Measurements from ENCODE around the gene DAG1. TPM values are rescaled to one million over a fixed set of nuclear protein-coding genes. Genes with fewer than 3 reads are reported as not detected.

DAG1 gene
- total RNA-seq, 2 experiments from 2014 or later, result 10.9 to 14.9 TPM

DNA sequence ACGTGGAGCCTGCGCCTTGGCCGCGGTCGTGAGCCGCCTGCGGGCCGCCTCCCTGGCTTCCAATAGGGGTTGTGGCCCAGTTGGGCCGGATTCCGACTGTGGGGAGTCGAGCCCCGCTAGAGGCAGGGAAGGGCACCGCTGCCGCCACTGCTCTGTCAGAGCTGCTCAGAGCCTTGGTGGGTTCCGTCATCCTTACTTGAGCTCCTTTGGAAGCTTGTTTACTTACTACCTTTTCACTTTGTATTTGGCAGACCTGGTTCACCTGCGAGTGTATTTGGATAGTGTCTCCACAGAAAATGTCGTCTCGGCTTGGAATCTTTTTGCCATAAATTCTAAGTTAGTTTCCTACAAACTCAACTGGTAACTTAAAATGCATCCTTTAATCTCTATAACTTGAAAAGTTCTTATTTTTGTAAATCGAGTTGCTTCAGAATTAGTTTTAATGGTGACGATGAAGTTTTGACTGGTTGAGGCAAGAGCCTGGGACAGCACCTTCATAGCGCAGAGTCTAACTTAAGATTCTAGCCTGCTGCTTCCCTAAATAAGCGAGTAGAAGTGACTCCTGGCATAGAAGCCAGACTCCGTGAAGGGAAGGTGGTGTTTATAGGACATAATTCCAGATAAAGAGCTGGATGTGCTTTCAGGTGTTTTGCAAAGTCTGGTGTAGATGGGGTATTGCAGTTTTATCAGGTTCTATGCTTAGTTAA, 800 bp downstream of the DAG1 start:
- Histone ChIP-seq H3K4me1 (ENCODE audit: insufficient read depth, low read length, poor library complexity, severe bottlenecking) (peaks cover 22% of the 10 kb centered on the region), H3K9me2 (ENCODE audit: insufficient read depth, low read length) (no peaks in the 10 kb centered on the region), H3K27ac (ENCODE audit: low read depth, low read length, poor library complexity, severe bottlenecking) (peak overlapping the region; percentile 80), H3K79me2 (ENCODE audit: insufficient read depth, low read depth, low read length) (peaks cover 17% of the 10 kb centered on the region), H3K4me3 (ENCODE audit: low read depth, low read length, poor library complexity, severe bottlenecking) (peak overlapping the region; percentile 90), H3K4me2 (ENCODE audit: low read length) (peak overlapping the region; percentile 93), H2AFZ (ENCODE audit: low read length) (peak overlapping the region; percentile 50; the same call in 1 of the 2 replicates), H3K9me3 (ENCODE audit: low read length) (no peaks in the 10 kb centered on the region), H4K20me1 (ENCODE audit: insufficient read depth, low read length) (peaks cover 12% of the 10 kb centered on the region; the same call in 1 of the 2 replicates), H3K36me3 (ENCODE audit: insufficient read depth, low read length) (peaks cover 13% of the 10 kb centered on the region)
- ChIA-PET POLR2A (interaction anchor here (0.9 to 1.6 kb wide), 3 partner anchors 11 to 27 kb away, joined by 3 to 13 read pairs (median 6); no protein-coding TSS in a partner anchor), CTCF (ENCODE audit: unreplicated experiment) (interaction anchor here (0.9 kb wide), 1 partner anchor 55 kb away, joined by 13 read pairs; no protein-coding TSS in a partner anchor)
- BruUV-seq (replicated peaks), result TSS peak; percentile 81
- peak; percentile 38 for DNase-seq (ENCODE audit: low spot score)
- intact Hi-C loops (cut with micrococcal nuclease; ENCODE audit: unreplicated experiment), result loop anchor here (1.0 to 2.0 kb wide), 3 partner anchors 42 to 204 kb away; partner anchors contain the start of genes APEH, NICN1 and USP4
- no peak for TF ChIP-seq EZH2phosphoT487 (IDR thresholded peaks at IDR 0.05; ENCODE audit: borderline replicate concordance, low read depth, low read length)
- TF ChIP-seq, protein P1, sequence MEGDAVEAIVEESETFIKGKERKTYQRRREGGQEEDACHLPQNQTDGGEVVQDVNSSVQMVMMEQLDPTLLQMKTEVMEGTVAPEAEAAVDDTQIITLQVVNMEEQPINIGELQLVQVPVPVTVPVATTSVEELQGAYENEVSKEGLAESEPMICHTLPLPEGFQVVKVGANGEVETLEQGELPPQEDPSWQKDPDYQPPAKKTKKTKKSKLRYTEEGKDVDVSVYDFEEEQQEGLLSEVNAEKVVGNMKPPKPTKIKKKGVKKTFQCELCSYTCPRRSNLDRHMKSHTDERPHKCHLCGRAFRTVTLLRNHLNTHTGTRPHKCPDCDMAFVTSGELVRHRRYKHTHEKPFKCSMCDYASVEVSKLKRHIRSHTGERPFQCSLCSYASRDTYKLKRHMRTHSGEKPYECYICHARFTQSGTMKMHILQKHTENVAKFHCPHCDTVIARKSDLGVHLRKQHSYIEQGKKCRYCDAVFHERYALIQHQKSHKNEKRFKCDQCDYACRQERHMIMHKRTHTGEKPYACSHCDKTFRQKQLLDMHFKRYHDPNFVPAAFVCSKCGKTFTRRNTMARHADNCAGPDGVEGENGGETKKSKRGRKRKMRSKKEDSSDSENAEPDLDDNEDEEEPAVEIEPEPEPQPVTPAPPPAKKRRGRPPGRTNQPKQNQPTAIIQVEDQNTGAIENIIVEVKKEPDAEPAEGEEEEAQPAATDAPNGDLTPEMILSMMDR (conservative IDR thresholded peaks at IDR 0.05; ENCODE audit: low read length), result no peak; the same call in 1 of the 2 replicates

DNA sequence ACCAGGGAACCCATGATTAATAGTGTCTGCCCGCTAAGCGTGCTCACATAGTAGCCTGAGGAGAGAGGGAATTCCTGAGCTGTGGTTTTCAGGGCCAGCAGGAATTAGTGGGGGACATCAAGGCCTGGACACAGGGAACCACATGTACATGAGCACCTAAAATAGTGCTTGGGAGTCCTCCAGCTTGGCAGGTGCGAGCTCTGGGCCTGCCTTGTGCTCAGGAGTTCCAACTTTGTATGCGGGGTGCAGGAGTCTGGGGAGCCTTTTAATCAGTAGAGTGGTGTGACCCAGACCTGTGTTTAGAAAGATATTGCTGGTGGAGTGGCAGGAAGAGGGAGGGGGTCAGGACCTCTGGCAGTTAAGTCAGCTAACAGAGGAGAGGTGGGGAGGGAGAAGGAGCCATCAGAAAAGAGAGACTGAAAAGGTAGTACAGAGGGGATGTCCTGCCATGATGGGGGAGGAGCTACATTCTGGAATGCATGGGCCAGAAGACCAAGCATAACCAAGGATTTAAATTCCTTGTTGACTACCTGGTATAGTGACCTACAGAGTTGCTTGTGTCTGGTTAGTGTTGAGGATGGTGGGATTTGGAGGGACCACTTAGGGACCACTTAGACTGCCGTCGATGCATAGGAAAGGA, 1.9 kb downstream of the DAG1 start:
- no peak for TF ChIP-seq EZH2phosphoT487 (IDR thresholded peaks at IDR 0.05; ENCODE audit: borderline replicate concordance, low read depth, low read length)
- TF ChIP-seq, protein P1 (conservative IDR thresholded peaks at IDR 0.05; ENCODE audit: low read length), result no peak
- ChIA-PET CTCF (ENCODE audit: unreplicated experiment) (no interaction called here), POLR2A (interaction anchor here (0.9 kb wide), 1 partner anchor 17 kb away, joined by 3 read pairs; no protein-coding TSS in a partner anchor)
- peaks cover 17% of the 10 kb centered on the region for H3K79me2 ChIP-seq (ENCODE audit: insufficient read depth, low read depth, low read length)
- no peak overlapping the region for H2AFZ ChIP-seq (ENCODE audit: low read length)
- H3K4me2 ChIP-seq (ENCODE audit: low read length), result peak overlapping the region; percentile 93
- H3K9me2 ChIP-seq (ENCODE audit: insufficient read depth, low read length), result no peaks in the 10 kb centered on the region
- no peak overlapping the region for H3K27ac ChIP-seq (ENCODE audit: low read depth, low read length, poor library complexity, severe bottlenecking)
- peaks cover 22% of the 10 kb centered on the region for H3K36me3 ChIP-seq (ENCODE audit: insufficient read depth, low read length)
- no TSS peak for BruUV-seq (replicated peaks)
- no peaks in the 10 kb centered on the region for H3K9me3 ChIP-seq (ENCODE audit: low read length)
- H3K4me1 ChIP-seq (ENCODE audit: insufficient read depth, low read length, poor library complexity, severe bottlenecking), result peaks cover 22% of the 10 kb centered on the region
- no peak for DNase-seq (ENCODE audit: low spot score)
- intact Hi-C loops (cut with micrococcal nuclease; ENCODE audit: unreplicated experiment), result loop anchor here (2.0 kb wide), 1 partner anchor 203 kb away; the partner anchor contains the start of gene APEH
- H3K4me3 ChIP-seq (ENCODE audit: low read depth, low read length, poor library complexity, severe bottlenecking), result peak overlapping the region; percentile 90
- peaks cover 12% of the 10 kb centered on the region; the same call in 1 of the 2 replicates for H4K20me1 ChIP-seq (ENCODE audit: insufficient read depth, low read length)

All from OCI-LY7 (cell line).